Measurements from ENCODE around the gene RELL1. TPM values are rescaled to one million over a fixed set of nuclear protein-coding genes. Genes with fewer than 3 reads are reported as not detected.

The RELL1 gene
- total RNA-seq, 1 donor from 2014 or later: 122 TPM

DNA sequence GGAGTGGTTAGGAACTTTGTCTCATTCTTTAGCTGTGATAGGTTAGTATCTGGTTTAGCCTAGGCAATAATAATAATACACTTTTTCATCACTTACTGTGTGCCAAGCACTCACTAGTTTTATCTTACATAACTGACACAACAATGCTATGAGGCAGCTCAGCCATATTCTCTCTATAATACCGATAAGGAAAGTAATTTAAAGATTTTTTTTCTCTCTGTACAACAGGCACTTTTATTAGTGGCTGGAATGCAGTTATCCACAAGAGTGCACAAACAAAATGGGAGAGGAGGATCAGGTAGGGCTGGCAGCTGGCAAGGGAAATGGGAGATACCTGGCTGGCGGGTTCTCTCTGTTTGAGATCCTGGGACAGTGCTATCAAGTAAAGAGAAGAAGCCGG lies 7.6 kb downstream of the RELL1 start:
- FAIRE-seq: no peak
- Histone ChIP-seq H3K36me3 (ENCODE audit: control insufficient read depth, insufficient read depth, low read length) (no peaks in the 10 kb centered on the region), H3K27me3 (ENCODE audit: control insufficient read depth, insufficient read depth, low read length) (no peaks in the 10 kb centered on the region), H3K4me3 (ENCODE audit: low read depth, low read length) (no peak overlapping the region)
- TF ChIP-seq, protein P1, sequence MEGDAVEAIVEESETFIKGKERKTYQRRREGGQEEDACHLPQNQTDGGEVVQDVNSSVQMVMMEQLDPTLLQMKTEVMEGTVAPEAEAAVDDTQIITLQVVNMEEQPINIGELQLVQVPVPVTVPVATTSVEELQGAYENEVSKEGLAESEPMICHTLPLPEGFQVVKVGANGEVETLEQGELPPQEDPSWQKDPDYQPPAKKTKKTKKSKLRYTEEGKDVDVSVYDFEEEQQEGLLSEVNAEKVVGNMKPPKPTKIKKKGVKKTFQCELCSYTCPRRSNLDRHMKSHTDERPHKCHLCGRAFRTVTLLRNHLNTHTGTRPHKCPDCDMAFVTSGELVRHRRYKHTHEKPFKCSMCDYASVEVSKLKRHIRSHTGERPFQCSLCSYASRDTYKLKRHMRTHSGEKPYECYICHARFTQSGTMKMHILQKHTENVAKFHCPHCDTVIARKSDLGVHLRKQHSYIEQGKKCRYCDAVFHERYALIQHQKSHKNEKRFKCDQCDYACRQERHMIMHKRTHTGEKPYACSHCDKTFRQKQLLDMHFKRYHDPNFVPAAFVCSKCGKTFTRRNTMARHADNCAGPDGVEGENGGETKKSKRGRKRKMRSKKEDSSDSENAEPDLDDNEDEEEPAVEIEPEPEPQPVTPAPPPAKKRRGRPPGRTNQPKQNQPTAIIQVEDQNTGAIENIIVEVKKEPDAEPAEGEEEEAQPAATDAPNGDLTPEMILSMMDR (IDR thresholded peaks at IDR 0.05; ENCODE audit: insufficient read depth, low read length, severe bottlenecking): no peak
- no peak for DNase-seq (ENCODE audit: low read depth)

DNA sequence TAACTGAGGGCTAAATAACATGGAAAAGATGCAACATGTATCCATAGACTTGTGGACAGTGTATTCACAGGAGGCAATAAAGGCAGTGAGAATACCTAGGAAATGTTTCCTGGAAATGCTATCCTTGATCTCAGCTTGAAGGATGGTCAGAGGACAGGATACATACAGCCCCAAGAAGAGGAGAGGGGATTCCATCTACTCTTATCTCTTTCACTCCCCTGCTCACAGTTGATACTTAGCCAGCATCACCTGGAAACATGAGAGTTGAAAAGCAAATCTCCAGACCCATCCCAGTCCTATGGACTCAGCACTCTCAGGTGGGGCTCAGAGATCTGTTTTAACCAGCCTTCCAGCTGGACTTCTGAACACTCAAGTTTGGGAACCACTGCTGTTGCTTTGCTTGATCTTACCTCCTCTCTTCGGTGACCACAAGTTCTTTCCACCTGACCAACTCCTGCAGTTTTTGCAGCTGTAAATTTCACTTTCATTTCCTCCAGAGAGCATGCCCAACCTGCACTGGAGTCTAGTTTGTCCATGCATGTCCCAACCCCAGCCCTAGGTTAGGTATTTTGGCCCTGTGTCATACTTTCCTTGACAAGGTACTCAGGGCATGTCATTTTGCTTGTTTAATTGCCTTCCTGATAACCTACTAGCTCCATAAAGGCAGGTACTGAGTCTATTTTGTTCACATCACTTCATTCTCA lies 10.4 kb downstream of the RELL1 start:
- Histone ChIP-seq H3K27me3 (ENCODE audit: control insufficient read depth, insufficient read depth, low read length) (no peaks in the 10 kb centered on the region), H3K4me3 (ENCODE audit: low read depth, low read length) (no peak overlapping the region), H3K36me3 (ENCODE audit: control insufficient read depth, insufficient read depth, low read length) (no peaks in the 10 kb centered on the region)
- peak; percentile 48 for DNase-seq (ENCODE audit: low read depth)
- TF ChIP-seq, protein P1 (IDR thresholded peaks at IDR 0.05; ENCODE audit: insufficient read depth, low read length, severe bottlenecking): no peak
- FAIRE-seq: no peak

DNA sequence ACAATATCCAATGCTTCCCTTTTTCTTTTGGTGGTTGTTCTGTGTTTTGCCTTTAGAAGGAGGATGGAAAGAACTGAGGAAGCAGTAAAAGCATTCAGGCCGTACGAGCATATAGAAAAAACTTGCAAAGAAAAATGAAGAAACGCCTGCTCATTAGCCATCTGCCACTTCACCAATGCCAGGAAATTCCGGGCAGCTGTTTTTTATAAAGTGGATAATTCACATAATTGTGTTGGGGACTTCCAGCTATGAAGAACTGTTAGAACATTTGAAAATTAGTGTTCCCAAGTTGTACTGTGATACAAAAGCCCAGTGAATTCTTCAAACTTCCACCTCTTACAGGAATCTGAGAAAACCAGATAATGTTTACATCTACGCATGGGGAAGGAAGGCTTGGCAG lies 11.7 kb downstream of the RELL1 start:
- H3K27me3 ChIP-seq (ENCODE audit: control insufficient read depth, insufficient read depth, low read length): no peaks in the 10 kb centered on the region
- TF ChIP-seq, protein P1 (IDR thresholded peaks at IDR 0.05; ENCODE audit: insufficient read depth, low read length, severe bottlenecking): no peak
- FAIRE-seq (no peak), DNase-seq (ENCODE audit: low read depth) (no peak)
- H3K4me3 ChIP-seq (ENCODE audit: low read depth, low read length): no peak overlapping the region
- H3K36me3 ChIP-seq (ENCODE audit: control insufficient read depth, insufficient read depth, low read length): no peaks in the 10 kb centered on the region

- Histone ChIP-seq H3K4me3 (ENCODE audit: low read depth, low read length) (no peak overlapping the region), H3K36me3 (ENCODE audit: control insufficient read depth, insufficient read depth, low read length) (no peaks in the 10 kb centered on the region), H3K27me3 (ENCODE audit: control insufficient read depth, insufficient read depth, low read length) (no peaks in the 10 kb centered on the region)
- DNase-seq (ENCODE audit: low read depth) (no peak), FAIRE-seq (no peak)
- TF ChIP-seq, protein P1 (IDR thresholded peaks at IDR 0.05; ENCODE audit: insufficient read depth, low read length, severe bottlenecking): no peak
Observed at GRCh38 chr4:37673538-37674192, 12.5 kb downstream of the RELL1 start.

- no peak overlapping the region for H3K4me3 ChIP-seq (ENCODE audit: low read depth, low read length)
- H3K27me3 ChIP-seq (ENCODE audit: control insufficient read depth, insufficient read depth, low read length): no peaks in the 10 kb centered on the region
- FAIRE-seq (no peak), DNase-seq (ENCODE audit: low read depth) (no peak)
- TF ChIP-seq, protein P1 (IDR thresholded peaks at IDR 0.05; ENCODE audit: insufficient read depth, low read length, severe bottlenecking): no peak
- H3K36me3 ChIP-seq (ENCODE audit: control insufficient read depth, insufficient read depth, low read length): no peaks in the 10 kb centered on the region
Observed at GRCh38 chr4:37671072-37671471, 15.1 kb downstream of the RELL1 start.
